K562 (cell line): Measurements from ENCODE around the gene AIG1. TPM values are rescaled to one million over a fixed set of nuclear protein-coding genes. Genes with fewer than 3 reads are reported as not detected.

Source experiments
- ATAC-seq: fragments of 200-7000 bp; cut with Tn5 transposase; 3 replicates; pipeline ENCODE4 v1.9.1; 2020; ENCODE audit warnings: moderate library complexity
- BruUV-seq: library from RNA; stranded (reverse); fragments of 400-500 nt; replicated peaks from 2 replicates; lab custom pipeline; 2021; lab: Mats Ljungman, UMichigan
- CTCF ChIA-PET: fragments of 300-600 bp; formaldehyde crosslinking; extraction: SDS; loops from one replicate; lab custom pipeline; 2021; ENCODE audit warnings: low intra/inter-chr PET ratio; lab: Yijun Ruan, JAX
- POLR2A ChIA-PET: fragments of 300-600, 350-650 bp; sonication (Branson Sonifier 250); formaldehyde crosslinking; extraction: SDS; loops from one replicate; lab custom pipeline; 2021; ENCODE audit warnings: antibody characterized with exemption, inconsistent platforms; lab: Yijun Ruan, JAX
- DNase-seq, 4 experiments: peaks; one replicate each; pipeline versions ENCODE4 v3.0.0 to v3.0.0-alpha.2; 2011 to 2018; ENCODE audit warnings: low spot score in 3 of 4, mixed read lengths in 3 of 4; ENCODE audit errors: extremely low read depth in 1 of 4
- FAIRE-seq: peaks from 2 replicates; lab custom pipeline; 2011; peaks lifted over from hg19 to GRCh38; lab: Jason Lieb, UNC
- H2AFZ ChIP-seq: 2 replicates; pipeline ENCODE4 v1.6.0; 2011; ENCODE audit warnings: low read depth, low read length, control low read depth, inconsistent platforms
- H3K27ac ChIP-seq: fragments of 200-600 bp; 3 replicates; pipeline ENCODE4 v1.8.0; 2011; ENCODE audit warnings: low read depth, mild to moderate bottlenecking, control low read depth, inconsistent platforms, low read length, moderate library complexity, mixed read lengths; ENCODE audit errors: extremely low read depth
- H3K27me3 ChIP-seq, 2 experiments: fragments of 300-600 bp in 1 of 2; 2 replicates in 1 of 2; 3 replicates in 1 of 2; pipeline versions ENCODE4 v1.6.0 to v1.8.0; 2011; ENCODE audit warnings: inconsistent platforms in 2 of 2, low read length in 2 of 2, mild to moderate bottlenecking in 1 of 2, mixed read lengths in 1 of 2, moderate library complexity in 1 of 2; ENCODE audit not compliant: control insufficient read depth in 2 of 2, insufficient read depth in 2 of 2
- H3K36me3 ChIP-seq: fragments of 300-600 bp; 3 replicates; pipeline ENCODE4 v1.8.0; 2011; ENCODE audit warnings: mild to moderate bottlenecking, low read length, inconsistent platforms; ENCODE audit not compliant: control insufficient read depth, insufficient read depth
- H3K4me1 ChIP-seq, 2 experiments: fragments of 200-600 bp in 1 of 2; replicated peaks in 1 of 2; 2 replicates in 1 of 2; 3 replicates in 1 of 2; pipeline versions ENCODE4 v1.5.1 to v1.8.0; 2011; ENCODE audit warnings: inconsistent platforms in 2 of 2, low read length in 2 of 2, mild to moderate bottlenecking in 1 of 2, mixed read lengths in 1 of 2, moderate library complexity in 1 of 2; ENCODE audit not compliant: control insufficient read depth in 2 of 2, insufficient read depth in 2 of 2
- H3K4me2 ChIP-seq: 2 replicates; pipeline ENCODE4 v1.6.1; 2011; ENCODE audit warnings: low read length, control low read depth, inconsistent platforms, mixed read lengths; ENCODE audit not compliant: insufficient read depth
- H3K4me3 ChIP-seq: fragments of 200-600 bp; sonication (generic), shearing (Covaris generic); 2 replicates; pipeline ENCODE4 v1.5.1; 2016; ENCODE audit warnings: control low read depth, inconsistent platforms
- H3K79me2 ChIP-seq: fragments of 200-600 bp; 3 replicates; pipeline ENCODE4 v1.8.0; 2011; ENCODE audit warnings: low read length, inconsistent platforms; ENCODE audit not compliant: control insufficient read depth, insufficient read depth
- H3K9ac ChIP-seq, 2 experiments: 2 replicates each; pipeline versions ENCODE4 v1.6.0 to v1.6.1; 2011; ENCODE audit warnings: low read depth in 2 of 2, low read length in 2 of 2, control low read depth in 1 of 2, inconsistent platforms in 1 of 2, mild to moderate bottlenecking in 1 of 2, mixed read lengths in 1 of 2; ENCODE audit not compliant: insufficient read depth in 1 of 2
- H3K9me1 ChIP-seq: one replicate; pipeline ENCODE4 v1.6.0; 2011; ENCODE audit warnings: inconsistent platforms, mild to moderate bottlenecking, low read length, moderate library complexity; ENCODE audit not compliant: control insufficient read depth, insufficient read depth
- H3K9me3 ChIP-seq: replicated peaks from 2 replicates; pipeline ENCODE4 v1.5.1; 2011; ENCODE audit warnings: low read depth, low read length, inconsistent platforms; ENCODE audit not compliant: control insufficient read depth, insufficient read depth
- H4K20me1 ChIP-seq: replicated peaks from 2 replicates; pipeline ENCODE4 v1.6.1; 2011; ENCODE audit warnings: low read length, inconsistent platforms, mixed read lengths; ENCODE audit not compliant: control insufficient read depth, insufficient read depth
- ARHGAP35 ChIP-seq: fragments of 450-650 bp; IDR thresholded peaks from 2 replicates; pipeline ENCODE4 v1.6.1; 2018; ENCODE audit not compliant: partially characterized antibody
- CREB3L1 ChIP-seq: fragments of 450-650 bp; IDR thresholded peaks from 2 replicates; pipeline ENCODE4 v1.6.1; 2014; ENCODE audit warnings: low read depth, mild to moderate bottlenecking, moderate library complexity, borderline replicate concordance
- NFE2L1 ChIP-seq: fragments of 450-650 bp; IDR thresholded peaks from 2 replicates; pipeline ENCODE4 v1.6.1; 2016; ENCODE audit warnings: missing genetic modification characterization, low read depth, mild to moderate bottlenecking, missing compliant biosample characterization, moderate library complexity, borderline replicate concordance
- PTBP1 ChIP-seq: fragments of 200-400 bp; formaldehyde crosslinking; IDR thresholded peaks from 2 replicates; pipeline ENCODE4 v1.6.1; 2017; ENCODE audit warnings: low read depth, low read length
- TAF15 ChIP-seq: fragments of 200-400 bp; formaldehyde crosslinking; IDR thresholded peaks from 2 replicates; pipeline ENCODE4 v1.6.1; 2017; ENCODE audit warnings: mild to moderate bottlenecking, low read depth, low read length, moderate library complexity
- WGBS: fragments of 100-300 bp; shearing (Covaris generic); methylation state at CpG from one replicate; pipeline ENCODE4 v1.1.6; 2016; ENCODE audit warnings: low coverage, mixed read lengths; ENCODE audit not compliant: insufficient coverage; ENCODE audit errors: missing lambda C conversion rate; 5-methylcytosine and 5-hydroxymethylcytosine counted together
- in situ Hi-C: fragments of 300-500 bp; cut with MboI; formaldehyde crosslinking; loops from 4 replicates; pipeline ENCODE4 v1.15.0; 2018; ENCODE audit warnings: inconsistent platforms, mixed read lengths
- intact Hi-C: fragments of 100-400 bp; cut with micrococcal nuclease; formaldehyde crosslinking; loops from 2 replicates; pipeline ENCODE4 v1.14.2; 2022
- polyA plus RNA-seq, 8 experiments: library from polyadenylated mRNA; depleted of rRNA in 4 of 8; stranded (reverse) in 5 of 8; unstranded in 3 of 8; fragments of >200 nt; fragmentation: Nextera tagmentation in 2 of 8; fragmentation: Illumina TruSeq in 1 of 8; extraction: Ambion mirVana in 2 of 8; extraction: Trizol in 1 of 8; gene quantifications; 2 replicates each; pipeline versions ENCODE4 v1.2.1 to v1.2.3, GENCODE V29; 2011 to 2014; ENCODE audit warnings: inconsistent platforms in 1 of 8, missing spikeins in 1 of 8
- total RNA-seq, 7 experiments: library from RNA; depleted of rRNA in 6 of 7; stranded (reverse); fragments of >200 nt in 6 of 7; fragmentation: Illumina TruSeq in 2 of 7; extraction: Trizol in 2 of 7; gene quantifications; 2 replicates each; pipeline versions ENCODE4 v1.2.1 to v1.2.3, GENCODE V29; 2011 to 2021; ENCODE audit warnings: low replicate concordance in 1 of 7
- TF ChIP-seq, protein P1 (sequence below): fragments of 450-650 bp; conservative IDR thresholded peaks from 2 replicates; pipeline ENCODE4 v1.6.1; 2016; ENCODE audit warnings: missing genetic modification characterization, low read depth, mild to moderate bottlenecking, control low read depth, missing compliant biosample characterization
- TF ChIP-seq, protein P2 (sequence below): fragments of 250-450 bp; sonication (Bioruptor Pico); IDR thresholded peaks from 2 replicates; pipeline ENCODE4 v1.5.0; 2022; ENCODE audit warnings: mild to moderate bottlenecking
- TF ChIP-seq, protein P3 (sequence below), 2 experiments: IDR thresholded peaks in 1 of 2; conservative IDR thresholded peaks in 1 of 2; 2 replicates each; pipeline ENCODE4 v1.6.1; 2016; ENCODE audit warnings: low read depth in 2 of 2, mild to moderate bottlenecking in 1 of 2, missing compliant biosample characterization in 1 of 2, missing genetic modification characterization in 1 of 2, moderate library complexity in 1 of 2
- TF ChIP-seq, protein P4 (sequence below), 2 experiments: fragments of 450-650 bp; IDR thresholded peaks; 2 replicates each; pipeline ENCODE4 v1.6.1; 2016

Gene AIG1
- total and polyA plus RNA-seq, 9 of the 15 experiments (the other 6 are each of a cell fraction or from before 2014, with no cell fraction given): 74.8 to 333 (median 127) TPM

- POLR2A ChIA-PET: no interaction called here
- H3K9ac ChIP-seq: no peak overlapping the region
- WGBS: 74% methylated on average over 2 of the region's 2 CpGs
- no peak for DNase-seq
- ATAC-seq: no peak
- no TSS peak for BruUV-seq
- in situ Hi-C loops (no loop called here), intact Hi-C loops (no loop called here)
- no peak overlapping the region for H3K27ac ChIP-seq
- no peaks in the 10 kb centered on the region for H3K9me1 ChIP-seq
- no peak overlapping the region for H3K4me2 ChIP-seq
- CTCF ChIA-PET: no interaction called here
- no peaks in the 10 kb centered on the region for H3K27me3 ChIP-seq
- no peaks in the 10 kb centered on the region for H3K4me1 ChIP-seq
- H3K36me3 ChIP-seq: no peaks in the 10 kb centered on the region
- H3K9me3 ChIP-seq: no peaks in the 10 kb centered on the region
- H3K4me3 ChIP-seq: no peak overlapping the region
- no peaks in the 10 kb centered on the region for H4K20me1 ChIP-seq
- no peak overlapping the region for H2AFZ ChIP-seq
- H3K79me2 ChIP-seq: no peaks in the 10 kb centered on the region
- no peak for FAIRE-seq
- no peak for TF ChIP-seq NFE2L1 (tag)
- TF ChIP-seq, protein P1, sequence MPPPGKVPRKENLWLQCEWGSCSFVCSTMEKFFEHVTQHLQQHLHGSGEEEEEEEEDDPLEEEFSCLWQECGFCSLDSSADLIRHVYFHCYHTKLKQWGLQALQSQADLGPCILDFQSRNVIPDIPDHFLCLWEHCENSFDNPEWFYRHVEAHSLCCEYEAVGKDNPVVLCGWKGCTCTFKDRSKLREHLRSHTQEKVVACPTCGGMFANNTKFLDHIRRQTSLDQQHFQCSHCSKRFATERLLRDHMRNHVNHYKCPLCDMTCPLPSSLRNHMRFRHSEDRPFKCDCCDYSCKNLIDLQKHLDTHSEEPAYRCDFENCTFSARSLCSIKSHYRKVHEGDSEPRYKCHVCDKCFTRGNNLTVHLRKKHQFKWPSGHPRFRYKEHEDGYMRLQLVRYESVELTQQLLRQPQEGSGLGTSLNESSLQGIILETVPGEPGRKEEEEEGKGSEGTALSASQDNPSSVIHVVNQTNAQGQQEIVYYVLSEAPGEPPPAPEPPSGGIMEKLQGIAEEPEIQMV (tag): no peak
- TF ChIP-seq, protein P2, sequence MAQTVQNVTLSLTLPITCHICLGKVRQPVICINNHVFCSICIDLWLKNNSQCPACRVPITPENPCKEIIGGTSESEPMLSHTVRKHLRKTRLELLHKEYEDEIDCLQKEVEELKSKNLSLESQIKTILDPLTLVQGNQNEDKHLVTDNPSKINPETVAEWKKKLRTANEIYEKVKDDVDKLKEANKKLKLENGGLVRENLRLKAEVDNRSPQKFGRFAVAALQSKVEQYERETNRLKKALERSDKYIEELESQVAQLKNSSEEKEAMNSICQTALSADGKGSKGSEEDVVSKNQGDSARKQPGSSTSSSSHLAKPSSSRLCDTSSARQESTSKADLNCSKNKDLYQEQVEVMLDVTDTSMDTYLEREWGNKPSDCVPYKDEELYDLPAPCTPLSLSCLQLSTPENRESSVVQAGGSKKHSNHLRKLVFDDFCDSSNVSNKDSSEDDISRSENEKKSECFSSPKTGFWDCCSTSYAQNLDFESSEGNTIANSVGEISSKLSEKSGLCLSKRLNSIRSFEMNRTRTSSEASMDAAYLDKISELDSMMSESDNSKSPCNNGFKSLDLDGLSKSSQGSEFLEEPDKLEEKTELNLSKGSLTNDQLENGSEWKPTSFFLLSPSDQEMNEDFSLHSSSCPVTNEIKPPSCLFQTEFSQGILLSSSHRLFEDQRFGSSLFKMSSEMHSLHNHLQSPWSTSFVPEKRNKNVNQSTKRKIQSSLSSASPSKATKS (CRISPR knock-in tag): no peak
- no peak for TF ChIP-seq ARHGAP35
- TF ChIP-seq, protein P3, sequence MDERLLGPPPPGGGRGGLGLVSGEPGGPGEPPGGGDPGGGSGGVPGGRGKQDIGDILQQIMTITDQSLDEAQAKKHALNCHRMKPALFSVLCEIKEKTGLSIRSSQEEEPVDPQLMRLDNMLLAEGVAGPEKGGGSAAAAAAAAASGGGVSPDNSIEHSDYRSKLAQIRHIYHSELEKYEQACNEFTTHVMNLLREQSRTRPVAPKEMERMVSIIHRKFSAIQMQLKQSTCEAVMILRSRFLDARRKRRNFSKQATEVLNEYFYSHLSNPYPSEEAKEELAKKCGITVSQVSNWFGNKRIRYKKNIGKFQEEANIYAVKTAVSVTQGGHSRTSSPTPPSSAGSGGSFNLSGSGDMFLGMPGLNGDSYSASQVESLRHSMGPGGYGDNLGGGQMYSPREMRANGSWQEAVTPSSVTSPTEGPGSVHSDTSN (CRISPR knock-in tag; IDR thresholded peaks at IDR 0.05; ENCODE audit: low read depth): no peak
- TF ChIP-seq, protein P3 (tag; conservative IDR thresholded peaks at IDR 0.05; ENCODE audit: low read depth): no peak
- TF ChIP-seq, protein P4, sequence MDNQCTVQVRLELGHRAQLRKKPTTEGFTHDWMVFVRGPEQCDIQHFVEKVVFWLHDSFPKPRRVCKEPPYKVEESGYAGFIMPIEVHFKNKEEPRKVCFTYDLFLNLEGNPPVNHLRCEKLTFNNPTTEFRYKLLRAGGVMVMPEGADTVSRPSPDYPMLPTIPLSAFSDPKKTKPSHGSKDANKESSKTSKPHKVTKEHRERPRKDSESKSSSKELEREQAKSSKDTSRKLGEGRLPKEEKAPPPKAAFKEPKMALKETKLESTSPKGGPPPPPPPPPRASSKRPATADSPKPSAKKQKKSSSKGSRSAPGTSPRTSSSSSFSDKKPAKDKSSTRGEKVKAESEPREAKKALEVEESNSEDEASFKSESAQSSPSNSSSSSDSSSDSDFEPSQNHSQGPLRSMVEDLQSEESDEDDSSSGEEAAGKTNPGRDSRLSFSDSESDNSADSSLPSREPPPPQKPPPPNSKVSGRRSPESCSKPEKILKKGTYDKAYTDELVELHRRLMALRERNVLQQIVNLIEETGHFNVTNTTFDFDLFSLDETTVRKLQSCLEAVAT (IDR thresholded peaks at IDR 0.05): no peak
- no peak for TF ChIP-seq PTBP1
- no peak for TF ChIP-seq TAF15
- no peak for TF ChIP-seq CREB3L1
These were observed 27.2 kb downstream of the AIG1 start for GRCh38 chr6:143087856-143088255.
